AML-193 (cell line): ENCODE measurements around the gene SSR3.

Source experiments
- DNase-seq, 2 experiments: peaks; one replicate each; lab custom pipeline; 2025; lab: John Stamatoyannopoulos, UW

SSR3 gene

DNA sequence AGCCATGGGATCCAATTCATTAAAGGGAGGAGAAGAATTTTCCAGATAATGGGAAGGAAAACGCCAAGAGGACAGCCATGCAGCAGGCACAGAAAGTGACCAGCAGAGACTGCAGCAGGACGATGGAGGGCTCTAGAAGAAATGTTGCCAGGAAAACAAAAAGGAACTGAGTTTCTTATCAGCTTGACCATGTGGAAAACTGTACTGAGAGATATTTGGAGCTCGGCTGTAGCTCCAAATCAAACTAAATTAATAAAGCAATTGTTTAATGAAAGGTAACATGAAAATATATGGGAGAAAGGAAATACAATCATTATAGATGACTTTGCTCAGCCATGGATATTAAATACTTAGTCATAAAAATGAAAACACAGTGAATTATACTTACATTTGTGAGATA is 63.7 kb downstream of the SSR3 start:
- no peak for DNase-seq
